Posterior cingulate gyrus (tissue), 11 donors: ENCODE measurements around the gene TEX9.

ENCODE experiments used
- DNase-seq, 10 donors: peaks; one replicate each; pipeline versions ENCODE4 v3.0.0 to v3.0.0-alpha.2; 2020 to 2021; ENCODE audit warnings: mixed read lengths in 3 of 10
- intact Hi-C: fragments of 100-400 bp; cut with DNase I; formaldehyde crosslinking; loops from one replicate; pipeline ENCODE4 v1.15.1; 2023

The TEX9 gene

GRCh38 chr15:56432304-56432703, 67.1 kb downstream of the TEX9 start:
- DNase-seq, result no peak
- intact Hi-C loops, result no loop called here

GRCh38 chr15:56440214-56440770, 75.1 kb downstream of the TEX9 start:
- no peak for DNase-seq
- intact Hi-C loops, result no loop called here

GRCh38 chr15:56442354-56442753, 77.1 kb downstream of the TEX9 start:
- DNase-seq, result no peak
- intact Hi-C loops, result no loop called here

- DNase-seq, result no peak
Measured at GRCh38 chr15:56445746-56446145, 80.5 kb downstream of the TEX9 start.

GRCh38 chr15:56454836-56455235, 89.6 kb downstream of the TEX9 start:
- intact Hi-C loops, result no loop called here
- no peak for DNase-seq

More at GRCh38 chr15:56445746-56446145, 80.5 kb downstream of the TEX9 start:
- intact Hi-C loops, result no loop called here

GRCh38 chr15:56456229-56456628, 91.0 kb downstream of the TEX9 start:
- DNase-seq, result no peak
- intact Hi-C loops, result no loop called here

GRCh38 chr15:56459096-56459495, 93.9 kb downstream of the TEX9 start:
- intact Hi-C loops, result no loop called here
- no peak for DNase-seq

GRCh38 chr15:56460071-56460470, 94.8 kb downstream of the TEX9 start:
- intact Hi-C loops, result no loop called here

GRCh38 chr15:56460947-56461346, 95.7 kb downstream of the TEX9 start:
- intact Hi-C loops, result no loop called here
- DNase-seq, result no peak

More at GRCh38 chr15:56460071-56460470, 94.8 kb downstream of the TEX9 start:
- no peak for DNase-seq

GRCh38 chr15:56464893-56465520, 99.8 kb downstream of the TEX9 start, which contains the start of gene MNS1:
TSS of gene MNS1 (minus strand) at chr15:56465137. CDS start at chr15:56464972, 165 bp downstream.
- intact Hi-C loops, result no loop called here
- peak; percentile 76 to 97 (median 86) for DNase-seq

GRCh38 chr15:56467616-56468015, 102.4 kb downstream of the TEX9 start:
- no peak for DNase-seq
- intact Hi-C loops, result no loop called here

- intact Hi-C loops, result no loop called here
- DNase-seq, result no peak
Measured at GRCh38 chr15:56468401-56468800, 103.2 kb downstream of the TEX9 start.

GRCh38 chr15:56469483-56469882, 104.3 kb downstream of the TEX9 start:
- DNase-seq, result no peak
- intact Hi-C loops, result no loop called here

GRCh38 chr15:56471440-56472069, 106.3 kb downstream of the TEX9 start:
- no peak for DNase-seq
- intact Hi-C loops, result no loop called here

GRCh38 chr15:56472278-56472677, 107.1 kb downstream of the TEX9 start:
- intact Hi-C loops, result no loop called here
- DNase-seq, result no peak

GRCh38 chr15:56473017-56473416, 107.8 kb downstream of the TEX9 start:
- no peak for DNase-seq
- intact Hi-C loops, result no loop called here

GRCh38 chr15:56475351-56475750, 110.1 kb downstream of the TEX9 start:
- DNase-seq, result no peak
- intact Hi-C loops, result no loop called here
